Upper lobe of right lung (tissue), 1 donor: ENCODE results near the gene TBX15. TPM values are rescaled to one million over a fixed set of nuclear protein-coding genes. Genes with fewer than 3 reads are reported as not detected.

Source experiments
- ATAC-seq: fragments of 200-7000 bp; cut with Tn5 transposase; one replicate; pipeline ENCODE4 v1.9.1; 2020; ENCODE audit warnings: mild to moderate bottlenecking, moderate library complexity
- DNase-seq: peaks from one replicate; pipeline ENCODE4 v3.0.0-alpha.2; 2020
- H3K27ac ChIP-seq: fragments of 200-600 bp; one replicate; pipeline ENCODE4 v1.8.0; 2022
- H3K27me3 ChIP-seq: fragments of 200-600 bp; one replicate; pipeline ENCODE4 v1.8.0; 2022; ENCODE audit warnings: mild to moderate bottlenecking
- H3K36me3 ChIP-seq: fragments of 200-600 bp; one replicate; pipeline ENCODE4 v1.8.0; 2022
- H3K4me1 ChIP-seq: fragments of 200-600 bp; one replicate; pipeline ENCODE4 v1.8.0; 2022
- H3K4me3 ChIP-seq: fragments of 200-600 bp; one replicate; pipeline ENCODE4 v1.8.0; 2022; ENCODE audit warnings: mild to moderate bottlenecking
- H3K9me3 ChIP-seq: fragments of 200-600 bp; one replicate; pipeline ENCODE4 v1.8.0; 2022
- CTCF ChIP-seq: fragments of 200-600 bp; IDR thresholded peaks from one replicate; pipeline ENCODE4 v1.8.0; 2022; ENCODE audit warnings: antibody characterized with exemption
- intact Hi-C: fragments of 100-400 bp; cut with DNase I; formaldehyde crosslinking; loops from one replicate; pipeline ENCODE4 v1.11.0; 2022
- total RNA-seq: library from RNA; stranded (reverse); fragmentation: NEBNext Ultra II Directional; extraction: Animal tissue kit (Norgen Biotek cat#: 25700); gene quantifications from one replicate; pipeline ENCODE4 v1.2.1, GENCODE V29; 2021
- donor health status: DM: no; HTN: yes; CAD: no; lungs with severe emphysema.

Gene TBX15
- total RNA-seq, 1 donor from 2014 or later: 0.64 TPM

GRCh38 chr1:118859999-118860398 lies 128.1 kb downstream of the TBX15 start:
- H3K4me3 ChIP-seq: no peak overlapping the region
- intact Hi-C loops: no loop called here
- DNase-seq: no peak
- H3K36me3 ChIP-seq: no peaks in the 10 kb centered on the region
- H3K9me3 ChIP-seq: no peaks in the 10 kb centered on the region
- no peaks in the 10 kb centered on the region for H3K4me1 ChIP-seq
- TF ChIP-seq CTCF: no peak
- no peaks in the 10 kb centered on the region for H3K27me3 ChIP-seq
- no peak for ATAC-seq
- H3K27ac ChIP-seq: no peak overlapping the region

- no peak for DNase-seq
- Histone ChIP-seq H3K4me1 (no peaks in the 10 kb centered on the region), H3K4me3 (no peak overlapping the region), H3K27ac (no peak overlapping the region), H3K9me3 (no peaks in the 10 kb centered on the region), H3K27me3 (no peaks in the 10 kb centered on the region), H3K36me3 (no peaks in the 10 kb centered on the region)
- TF ChIP-seq CTCF: no peak
- no peak for ATAC-seq
- intact Hi-C loops: no loop called here
Measured at GRCh38 chr1:118846443-118846842, 141.7 kb downstream of the TBX15 start.

GRCh38 chr1:118842452-118843201 lies 145.5 kb downstream of the TBX15 start:
- Histone ChIP-seq H3K9me3 (no peaks in the 10 kb centered on the region), H3K4me3 (no peak overlapping the region), H3K4me1 (no peaks in the 10 kb centered on the region), H3K27ac (no peak overlapping the region), H3K36me3 (no peaks in the 10 kb centered on the region), H3K27me3 (no peaks in the 10 kb centered on the region)
- DNase-seq (peak; percentile 65), ATAC-seq (peak; percentile 64)
- intact Hi-C loops: no loop called here
- no peak for TF ChIP-seq CTCF

- H3K4me1 ChIP-seq: no peaks in the 10 kb centered on the region
- H3K27me3 ChIP-seq: no peaks in the 10 kb centered on the region
- no peak for TF ChIP-seq CTCF
- no peaks in the 10 kb centered on the region for H3K36me3 ChIP-seq
- H3K4me3 ChIP-seq: no peak overlapping the region
- no peaks in the 10 kb centered on the region for H3K9me3 ChIP-seq
- intact Hi-C loops: no loop called here
- no peak for DNase-seq
- no peak overlapping the region for H3K27ac ChIP-seq
- peak; percentile 31 for ATAC-seq
Measured at GRCh38 chr1:118841521-118841920, 146.6 kb downstream of the TBX15 start.

Other genes with a start within 250 kb of the TBX15 start
- 13.4 TPM for gene WARS2, start 152.3 kb upstream of the TBX15 start, total RNA-seq